Caco-2 (cell line): ENCODE results near the gene ATOH1. TPM values are rescaled to one million over a fixed set of nuclear protein-coding genes. Genes with fewer than 3 reads are reported as not detected.

ENCODE experiments used
- BruUV-seq: library from RNA; stranded (reverse); fragments of 400-500 nt; replicated peaks from 2 replicates; lab custom pipeline; 2021; lab: Mats Ljungman, UMichigan
- CTCF ChIA-PET: fragments of 300-600 bp; sonication (Branson Sonifier 250); formaldehyde crosslinking; loops from one replicate; lab custom pipeline; 2022; ENCODE audit warnings: antibody characterized with exemption; lab: Charles Lee
- POLR2A ChIA-PET: fragments of 300-600 bp; sonication (Branson Sonifier 250); formaldehyde crosslinking; loops from one replicate; lab custom pipeline; 2022; ENCODE audit warnings: antibody characterized with exemption; lab: Charles Lee
- DNase-seq, 2 experiments: peaks; one replicate each; pipeline versions ENCODE4 v3.0.0 to v3.0.0-alpha.2; 2020 to 2022
- H3K27me3 ChIP-seq: replicated peaks from 2 replicates; pipeline ENCODE4 v1.6.0; 2011; ENCODE audit warnings: low read length; ENCODE audit not compliant: control insufficient read depth, insufficient read depth
- H3K36me3 ChIP-seq: 2 replicates; pipeline ENCODE4 v1.5.1; 2011; ENCODE audit warnings: low read length; ENCODE audit not compliant: control insufficient read depth, insufficient read depth
- H3K4me1 ChIP-seq: fragments of 250-450 bp; sonication (Bioruptor Pico); 2 replicates; pipeline ENCODE4 v1.5.1; 2020; ENCODE audit warnings: mild to moderate bottlenecking
- H3K4me3 ChIP-seq: 2 replicates; pipeline ENCODE4 v1.5.1; 2011; ENCODE audit warnings: low read depth, mild to moderate bottlenecking, control low read depth, low read length
- H3K9me3 ChIP-seq: fragments of 250-450 bp; sonication (Bioruptor Pico); 2 replicates; pipeline ENCODE4 v1.5.1; 2020; ENCODE audit warnings: mild to moderate bottlenecking, moderate library complexity
- H3K27ac Mint-ChIP-seq: one replicate; pipeline ENCODE4 v1.8.0; 2022; ENCODE audit warnings: mixed read lengths; ENCODE audit not compliant: unreplicated experiment
- H3K27me3 Mint-ChIP-seq: one replicate; pipeline ENCODE4 v1.8.0; 2022; ENCODE audit warnings: mixed read lengths; ENCODE audit not compliant: insufficient read depth, unreplicated experiment
- H3K36me3 Mint-ChIP-seq: one replicate; pipeline ENCODE4 v1.8.0; 2022; ENCODE audit warnings: mild to moderate bottlenecking, mixed read lengths; ENCODE audit not compliant: insufficient read depth, unreplicated experiment
- H3K4me1 Mint-ChIP-seq: one replicate; pipeline ENCODE4 v1.8.0; 2022; ENCODE audit warnings: low read depth, mixed read lengths; ENCODE audit not compliant: unreplicated experiment
- H3K4me3 Mint-ChIP-seq: one replicate; pipeline ENCODE4 v1.8.0; 2022; ENCODE audit warnings: mild to moderate bottlenecking, moderate library complexity, mixed read lengths; ENCODE audit not compliant: unreplicated experiment
- H3K9me3 Mint-ChIP-seq: one replicate; pipeline ENCODE4 v1.8.0; 2022; ENCODE audit warnings: mixed read lengths; ENCODE audit not compliant: unreplicated experiment
- CTCF ChIP-seq, 2 experiments: fragments of 200-600 bp in 1 of 2; IDR thresholded peaks; 1 replicate in 1 of 2; 2 replicates in 1 of 2; pipeline versions ENCODE4 v1.5.1 to v1.8.0; 2011 to 2022; ENCODE audit warnings: antibody characterized with exemption in 1 of 2, control low read depth in 1 of 2, inconsistent platforms in 1 of 2, low read depth in 1 of 2, low read length in 1 of 2, mild to moderate bottlenecking in 1 of 2, moderate library complexity in 1 of 2; ENCODE audit not compliant: insufficient read depth in 1 of 2, severe bottlenecking in 1 of 2, unreplicated experiment in 1 of 2
- intact Hi-C: fragments of 100-400 bp; cut with micrococcal nuclease; formaldehyde crosslinking; loops from one replicate; pipeline ENCODE4 v1.10.0; 2022; ENCODE audit not compliant: unreplicated experiment
- total RNA-seq: library from RNA; stranded (reverse); gene quantifications from 2 replicates; pipeline ENCODE4 v1.2.3, GENCODE V29; 2022

Gene ATOH1
- total RNA-seq, 1 experiment from 2014 or later: not detected

GRCh38 chr4:93876754-93877153, 48.2 kb downstream of the ATOH1 start:
- H3K27me3 ChIP-seq: no peaks in the 10 kb centered on the region
- CTCF ChIA-PET: no interaction called here

GRCh38 chr4:93878566-93878965, 50.0 kb downstream of the ATOH1 start:
- intact Hi-C loops: no loop called here
- ChIA-PET CTCF (no interaction called here), POLR2A (no interaction called here)
- BruUV-seq: no TSS peak
- Histone ChIP-seq H3K27me3 (no peaks in the 10 kb centered on the region), H3K4me3 (no peak overlapping the region), H3K4me1 (no peaks in the 10 kb centered on the region), H3K36me3 (no peaks in the 10 kb centered on the region), H3K9me3 (no peaks in the 10 kb centered on the region)
- no peak for TF ChIP-seq CTCF (IDR thresholded peaks at IDR 0.05; ENCODE audit: insufficient read depth in 1 of 2, low read depth in 1 of 2, low read length in 1 of 2, severe bottlenecking in 1 of 2, unreplicated experiment in 1 of 2)
- Mint-ChIP-seq H3K4me1 (no peaks in the 10 kb centered on the region), H3K4me3 (no peak overlapping the region), H3K27ac (no peak overlapping the region), H3K27me3 (peaks cover 7% of the 10 kb centered on the region), H3K36me3 (no peaks in the 10 kb centered on the region), H3K9me3 (no peaks in the 10 kb centered on the region)
- no peak for DNase-seq

More at GRCh38 chr4:93876754-93877153, 48.2 kb downstream of the ATOH1 start:
- H3K27me3 Mint-ChIP-seq: peaks cover 10% of the 10 kb centered on the region
- intact Hi-C loops: no loop called here
- no peaks in the 10 kb centered on the region for H3K4me1 ChIP-seq
- POLR2A ChIA-PET: no interaction called here
- no peak for DNase-seq
- no peaks in the 10 kb centered on the region for H3K36me3 ChIP-seq
- TF ChIP-seq CTCF (IDR thresholded peaks at IDR 0.05; ENCODE audit: insufficient read depth in 1 of 2, low read depth in 1 of 2, low read length in 1 of 2, severe bottlenecking in 1 of 2, unreplicated experiment in 1 of 2): no peak
- H3K4me1 Mint-ChIP-seq: no peaks in the 10 kb centered on the region
- H3K4me3 Mint-ChIP-seq: no peak overlapping the region
- H3K27ac Mint-ChIP-seq: no peak overlapping the region
- BruUV-seq: no TSS peak
- H3K36me3 Mint-ChIP-seq: no peaks in the 10 kb centered on the region
- H3K9me3 Mint-ChIP-seq: no peaks in the 10 kb centered on the region
- H3K9me3 ChIP-seq: no peaks in the 10 kb centered on the region
- H3K4me3 ChIP-seq: no peak overlapping the region

- Mint-ChIP-seq H3K27ac (no peak overlapping the region), H3K36me3 (no peaks in the 10 kb centered on the region), H3K4me3 (no peak overlapping the region), H3K4me1 (no peaks in the 10 kb centered on the region), H3K27me3 (peaks cover 7% of the 10 kb centered on the region), H3K9me3 (no peaks in the 10 kb centered on the region)
- H3K4me1 ChIP-seq: no peaks in the 10 kb centered on the region
- no peaks in the 10 kb centered on the region for H3K27me3 ChIP-seq
- ChIA-PET CTCF (no interaction called here), POLR2A (no interaction called here)
- intact Hi-C loops: no loop called here
- no peaks in the 10 kb centered on the region for H3K36me3 ChIP-seq
- H3K9me3 ChIP-seq: no peaks in the 10 kb centered on the region
- TF ChIP-seq CTCF (IDR thresholded peaks at IDR 0.05; ENCODE audit: insufficient read depth in 1 of 2, low read depth in 1 of 2, low read length in 1 of 2, severe bottlenecking in 1 of 2, unreplicated experiment in 1 of 2): no peak
- DNase-seq: no peak
- no peak overlapping the region for H3K4me3 ChIP-seq
- BruUV-seq: no TSS peak
These were observed 51.4 kb downstream of the ATOH1 start for GRCh38 chr4:93879919-93880318.
